Peyer's patch (tissue), 4 donors: ENCODE data around the gene PLCH1.

Experiments used
- CTCF ChIP-seq, 6 experiments: fragments of 450-650 bp in 4 of 6; fragments of 200-600 bp in 2 of 6; sonication (generic) in 1 of 6; IDR thresholded peaks; one replicate each; pipeline ENCODE4 v1.5.1; 2017 to 2019; ENCODE audit warnings: antibody characterized with exemption in 6 of 6, mild to moderate bottlenecking in 3 of 6, moderate library complexity in 1 of 6
- POLR2A ChIP-seq, 2 donors: fragments of 450-650 bp; IDR thresholded peaks; one replicate each; pipeline ENCODE4 v1.5.1; 2017; ENCODE audit warnings: antibody characterized with exemption in 2 of 2, mild to moderate bottlenecking in 2 of 2, moderate library complexity in 2 of 2

- TF ChIP-seq CTCF (IDR thresholded peaks at IDR 0.05): no peak
- TF ChIP-seq POLR2A (IDR thresholded peaks at IDR 0.05): no peak
These were observed 312.9 kb downstream of the PLCH1 start for GRCh38 chr3:155431856-155432570.
